Measurements from ENCODE around the gene TRMT44. TPM values are rescaled to one million over a fixed set of nuclear protein-coding genes. Genes with fewer than 3 reads are reported as not detected.

TRMT44 gene
- total RNA-seq, 4 donors from 2014 or later: 36.4 to 56.4 (median 43.9) TPM

- no peak for DNase-seq
Measured at GRCh38 chr4:8525383-8526120, 85.0 kb downstream of the TRMT44 start.

More at GRCh38 chr4:8525383-8526120, 85.0 kb downstream of the TRMT44 start:
- H3K4me1 ChIP-seq: no peaks in the 10 kb centered on the region
- H3K27ac ChIP-seq: no peak overlapping the region
- H3K9me3 ChIP-seq: no peaks in the 10 kb centered on the region
- no peaks in the 10 kb centered on the region for H3K36me3 ChIP-seq
- H3K4me3 ChIP-seq (replicated peaks in 1 of 3): no peak overlapping the region
- no peak for TF ChIP-seq POLR2A (IDR thresholded peaks at IDR 0.05)
- TF ChIP-seq CTCF (IDR thresholded peaks at IDR 0.05): no peak
- intact Hi-C loops (cut with DNase I): no loop called here
- no peaks in the 10 kb centered on the region for H3K27me3 ChIP-seq
- WGBS, 2 donors: 78 to 84% methylated on average over 16 of the region's 16 CpGs

Small RNA genes within 50 kb of the gene (small RNA-seq; reads per million reads assigned to genes)
- 2.5 reads per million, percentile 68 among the genes with 10 or more reads in this experiment for gene RNA5SP152

Other genes with a start within 250 kb of the TRMT44 start
- gene SH3TC1, start 241.5 kb upstream of the TRMT44 start, total RNA-seq: 10 to 100 TPM; 13.5 to 29.5 (median 16.4) TPM
- gene HTRA3, start 171.0 kb upstream of the TRMT44 start, total RNA-seq: 10 to 100 TPM in 3 of 4 donors, 1 to 10 TPM in 1; 6.9 to 38.3 (median 14.0) TPM
- 10 to 100 TPM; 28.2 to 61.8 (median 47.7) TPM for gene ACOX3, start 54 bp upstream of the TRMT44 start, total RNA-seq
- not detected for gene GPR78, start 139.6 kb downstream of the TRMT44 start, total RNA-seq
- gene CPZ, start 152.0 kb downstream of the TRMT44 start, total RNA-seq: 10 to 100 TPM in 1 of 4 donors, 1 to 10 TPM in 3; 4.1 to 12.9 (median 6.5) TPM

Measured in thyroid gland (tissue), 4 donors.